Chondrocyte (in vitro differentiated cells): ENCODE data around the gene RPTOR. TPM values are rescaled to one million over a fixed set of nuclear protein-coding genes. Genes with fewer than 3 reads are reported as not detected.

Experiments used
- DNase-seq: peaks from one replicate; pipeline ENCODE4 v3.0.0; 2021; ENCODE audit warnings: mixed read lengths, low spot score
- H3K27ac Mint-ChIP-seq: one replicate; pipeline ENCODE4 v1.8.0; 2021; ENCODE audit warnings: mild to moderate bottlenecking, moderate library complexity, mixed read lengths; ENCODE audit not compliant: unreplicated experiment
- H3K27me3 Mint-ChIP-seq: 2 replicates; pipeline ENCODE4 v1.8.0; 2021; ENCODE audit warnings: low read depth, mixed read lengths
- H3K36me3 Mint-ChIP-seq: 2 replicates; pipeline ENCODE4 v1.8.0; 2021; ENCODE audit warnings: low read depth, mixed read lengths
- H3K4me1 Mint-ChIP-seq: 2 replicates; pipeline ENCODE4 v1.8.0; 2021; ENCODE audit warnings: low read depth, mild to moderate bottlenecking, mixed read lengths
- H3K4me3 Mint-ChIP-seq: one replicate; pipeline ENCODE4 v1.8.0; 2021; ENCODE audit warnings: mild to moderate bottlenecking, moderate library complexity, mixed read lengths; ENCODE audit not compliant: unreplicated experiment
- H3K9me3 Mint-ChIP-seq: 2 replicates; pipeline ENCODE4 v1.8.0; 2021; ENCODE audit warnings: low read depth, mixed read lengths
- CTCF ChIP-seq: fragments of 200-600 bp; sonication (generic); IDR thresholded peaks from 2 replicates; pipeline ENCODE4 v1.5.0; 2021; ENCODE audit warnings: antibody characterized with exemption, mild to moderate bottlenecking, moderate library complexity
- long read RNA-seq: library from polyadenylated mRNA; stranded (forward); transcript quantifications from one replicate; pipeline ENCODE4 v2.0.0, GENCODE V29; 2021
- total RNA-seq: library from RNA; stranded (reverse); gene quantifications from 3 replicates; pipeline ENCODE4 v1.2.1, GENCODE V29; 2021

RPTOR gene
- total RNA-seq: 30.7 to 44.8 TPM (median 30.9 TPM) in 3 replicates
- long read RNA-seq, full-length matches to known transcripts: 2 of 23 reads
- long read RNA-seq, partial matches to known transcripts: 7 of 23 reads
- long read RNA-seq, other reads (novel, unspliced or antisense): 14 of 23 reads

DNA sequence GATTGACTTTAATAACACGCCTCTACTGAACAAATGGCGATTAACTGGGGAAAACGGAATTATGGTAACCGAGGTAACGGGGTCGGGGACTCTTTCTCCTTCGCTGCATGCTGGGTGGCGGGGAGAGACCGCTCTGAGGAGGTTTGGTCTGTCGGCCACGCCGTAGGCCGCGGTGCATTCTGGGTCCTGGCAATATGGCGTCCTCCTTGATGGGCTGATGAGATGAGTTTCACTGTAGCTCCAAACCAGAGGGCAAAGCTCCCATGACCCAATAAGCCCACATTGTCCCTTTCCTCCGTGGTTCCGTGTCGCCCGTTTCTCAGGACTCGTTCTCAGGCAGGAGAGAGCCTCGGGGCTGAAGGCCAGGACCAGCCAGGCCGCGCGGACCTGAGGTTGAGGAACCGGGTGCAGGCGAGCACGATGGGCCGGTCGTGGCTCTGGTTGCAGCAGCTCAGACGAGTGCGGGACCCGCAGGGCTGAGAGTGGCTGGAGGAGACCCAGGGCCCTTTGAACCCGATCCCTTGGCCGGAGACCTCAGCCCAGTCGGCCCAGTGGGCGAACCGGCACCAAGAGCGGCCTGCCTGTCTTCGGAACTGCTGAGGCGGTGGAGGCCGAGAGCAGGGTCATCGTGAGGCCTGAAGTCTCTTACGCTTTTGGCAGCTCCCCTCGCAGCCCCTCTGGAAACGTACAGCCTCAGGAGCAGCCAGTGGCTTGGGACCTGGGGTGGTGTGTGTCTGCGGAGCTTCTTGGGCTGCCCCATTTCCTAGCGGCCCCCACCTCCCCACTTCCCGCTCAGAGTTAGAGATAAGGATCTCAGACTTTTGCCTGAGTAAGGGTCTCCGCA lies at the start of gene RPTOR:
Gene RPTOR (plus strand): TSS at position 184 of the 844 bp plus-strand sequence. CDS start 792 bp downstream, outside the sequence.
- Mint-ChIP-seq H3K27ac (peak within 1 kb of the TSS; percentile 92), H3K9me3 (no peaks in the 10 kb centered on the region), H3K27me3 (no peaks in the 10 kb centered on the region), H3K36me3 (no peaks in the 10 kb centered on the region), H3K4me1 (peaks cover 33% of the 10 kb centered on the region), H3K4me3 (peak within 1 kb of the TSS; percentile 89)
- no peak for TF ChIP-seq CTCF
- DNase-seq: peak; percentile 96

DNA sequence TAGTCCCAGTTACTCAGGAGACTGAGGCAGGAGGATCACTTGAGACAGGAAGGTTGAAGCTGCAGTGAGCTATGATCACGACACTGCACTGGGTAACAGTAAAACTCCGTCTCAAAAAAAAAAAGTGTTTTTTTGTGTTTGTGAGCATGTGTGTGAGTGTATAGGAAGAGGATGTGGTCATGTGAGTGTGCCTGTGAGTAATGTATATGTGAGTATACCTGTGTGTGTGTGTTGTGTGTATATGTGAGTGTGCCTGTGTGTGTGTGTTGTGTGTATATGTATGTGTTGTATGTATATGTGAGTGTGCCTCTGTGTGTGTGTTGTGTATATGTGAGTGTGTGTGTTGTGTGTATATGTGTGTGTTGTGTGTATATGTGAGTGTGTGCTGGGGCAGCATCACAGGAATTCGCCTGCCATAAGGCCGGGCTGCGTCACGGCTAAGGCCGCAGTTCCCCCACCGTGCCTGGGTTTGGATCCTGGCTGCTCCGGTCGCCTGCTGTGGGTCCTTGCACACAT lies 46.9 kb upstream of the RPTOR start:
- no peak overlapping the region for H3K27ac Mint-ChIP-seq
- no peak overlapping the region for H3K4me3 Mint-ChIP-seq
- no peaks in the 10 kb centered on the region for H3K36me3 Mint-ChIP-seq
- H3K27me3 Mint-ChIP-seq: no peaks in the 10 kb centered on the region
- no peak for TF ChIP-seq CTCF
- DNase-seq: no peak
- peaks cover 36% of the 10 kb centered on the region for H3K4me1 Mint-ChIP-seq
- no peaks in the 10 kb centered on the region for H3K9me3 Mint-ChIP-seq

GRCh38 chr17:80498242-80498919 lies 46.3 kb upstream of the RPTOR start:
- Mint-ChIP-seq H3K4me3 (no peak overlapping the region), H3K9me3 (no peaks in the 10 kb centered on the region), H3K4me1 (peaks cover 36% of the 10 kb centered on the region), H3K27me3 (no peaks in the 10 kb centered on the region), H3K36me3 (no peaks in the 10 kb centered on the region), H3K27ac (peak overlapping the region; percentile 59)
- no peak for DNase-seq
- no peak for TF ChIP-seq CTCF

DNA sequence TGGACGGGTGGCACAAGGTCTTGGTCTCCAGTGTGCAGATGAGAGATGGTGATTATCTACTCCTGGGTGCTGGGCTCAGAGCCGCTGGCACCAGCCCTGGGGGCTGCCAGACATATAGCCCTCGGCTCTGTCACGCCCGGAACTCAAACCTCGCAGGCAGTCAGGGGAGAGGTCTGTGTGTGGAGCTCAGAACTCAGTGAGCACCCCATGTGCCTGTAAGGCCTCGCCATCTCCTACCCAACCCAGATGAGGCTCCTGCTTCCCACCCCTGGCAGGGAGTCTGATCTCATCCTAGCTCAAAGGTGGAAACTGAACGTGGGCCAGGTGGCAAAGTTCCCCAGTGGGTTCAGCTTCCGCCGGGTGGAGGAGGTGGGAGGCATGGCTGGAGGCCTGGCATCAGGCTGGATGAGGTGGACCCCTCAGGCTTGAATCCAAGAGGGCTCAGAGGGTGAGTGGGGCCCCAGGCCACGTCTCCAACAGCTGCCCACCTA lies 45.7 kb upstream of the RPTOR start:
- Mint-ChIP-seq H3K4me3 (no peak overlapping the region), H3K27ac (peak overlapping the region; percentile 59), H3K9me3 (no peaks in the 10 kb centered on the region), H3K36me3 (no peaks in the 10 kb centered on the region), H3K27me3 (no peaks in the 10 kb centered on the region), H3K4me1 (peaks cover 36% of the 10 kb centered on the region)
- TF ChIP-seq CTCF: no peak
- DNase-seq: no peak

GRCh38 chr17:80499560-80499959 lies 45.1 kb upstream of the RPTOR start:
- TF ChIP-seq CTCF: no peak
- Mint-ChIP-seq H3K4me3 (no peak overlapping the region), H3K27me3 (no peaks in the 10 kb centered on the region), H3K9me3 (no peaks in the 10 kb centered on the region), H3K36me3 (no peaks in the 10 kb centered on the region), H3K4me1 (peaks cover 41% of the 10 kb centered on the region), H3K27ac (no peak overlapping the region)
- DNase-seq: no peak
